A549 (cell line): ENCODE measurements around the gene RGL1. TPM values are rescaled to one million over a fixed set of nuclear protein-coding genes. Genes with fewer than 3 reads are reported as not detected.

Experiments used
- ATAC-seq, 2 experiments: fragments of 200-7000 bp in 1 of 2; fragments of >200 bp in 1 of 2; cut with Nextera tagmentation in 1 of 2; cut with Tn5 transposase in 1 of 2; 3 replicates each; pipeline versions ENCODE4 v1.8.0 to v1.9.1; 2018 to 2020; ENCODE audit warnings: mild to moderate bottlenecking in 1 of 2, moderate library complexity in 1 of 2
- CTCF ChIA-PET: fragments of 300-600 bp; sonication (Branson Sonifier 250); formaldehyde crosslinking; extraction: SDS; loops from one replicate; lab custom pipeline; 2021; ENCODE audit warnings: antibody characterized with exemption, inconsistent platforms; lab: Yijun Ruan, JAX
- POLR2A ChIA-PET: fragments of 350-600 bp; formaldehyde crosslinking; extraction: SDS; loops from one replicate; lab custom pipeline; 2021; ENCODE audit warnings: antibody characterized with exemption, inconsistent platforms; lab: Yijun Ruan, JAX
- DNase-seq, 2 experiments: peaks; one replicate each; pipeline versions ENCODE4 v3.0.0 to v3.0.0-alpha.2; 2011 to 2016; ENCODE audit warnings: low read depth in 1 of 2, low spot score in 1 of 2
- FAIRE-seq: peaks from 2 replicates; lab custom pipeline; 2011; peaks lifted over from hg19 to GRCh38; lab: Jason Lieb, UNC
- H3K27ac ChIP-seq, 2 experiments: fragments of >200 bp; sonication (Bioruptor Twin); formaldehyde crosslinking; 3 replicates each; pipeline ENCODE4 v1.5.1; 2016 to 2017
- H3K4me1 ChIP-seq: fragments of >200 bp; sonication (Bioruptor Twin); formaldehyde crosslinking; 3 replicates; pipeline ENCODE4 v1.6.1; 2016
- H3K4me2 ChIP-seq: fragments of >200 bp; sonication (Bioruptor Twin); formaldehyde crosslinking; 3 replicates; pipeline ENCODE4 v1.6.1; 2016
- H3K4me3 ChIP-seq: fragments of >200 bp; sonication (Bioruptor Twin); formaldehyde crosslinking; 3 replicates; pipeline ENCODE4 v1.5.1; 2016
- H3K9me3 ChIP-seq: fragments of >200 bp; sonication (Bioruptor Twin); formaldehyde crosslinking; 3 replicates; pipeline ENCODE4 v1.6.1; 2016
- ATOH8 ChIP-seq: fragments of 250-450 bp; sonication (Bioruptor Pico); IDR thresholded peaks from 2 replicates; pipeline ENCODE4 v1.5.0; 2020; ENCODE audit warnings: low read depth, mild to moderate bottlenecking, moderate library complexity
- E2F6 ChIP-seq: IDR thresholded peaks from 2 replicates; pipeline ENCODE4 v1.6.1; 2012; ENCODE audit warnings: low read depth, borderline replicate concordance
- ELK1 ChIP-seq: fragments of 150-350 bp; IDR thresholded peaks from 2 replicates; pipeline ENCODE4 v1.6.1; 2014; ENCODE audit warnings: low read depth, mild to moderate bottlenecking, low read length
- ESRRA ChIP-seq: fragments of 150-350 bp; IDR thresholded peaks from 2 replicates; pipeline ENCODE4 v1.6.1; 2014; ENCODE audit warnings: mild to moderate bottlenecking, low read length, borderline replicate concordance
- FOSB ChIP-seq: fragments of 250-450 bp; sonication (Bioruptor Pico); IDR thresholded peaks from 2 replicates; pipeline ENCODE4 v1.5.0; 2020; ENCODE audit warnings: mild to moderate bottlenecking, moderate library complexity
- GATA3 ChIP-seq: IDR thresholded peaks from 2 replicates; pipeline ENCODE4 v1.6.1; 2012; ENCODE audit warnings: borderline replicate concordance
- JUNB ChIP-seq: fragments of >200 bp; sonication (Bioruptor Twin); formaldehyde crosslinking; IDR thresholded peaks from 2 replicates; pipeline ENCODE4 v1.6.1; 2016
- KDM5A ChIP-seq: fragments of 200-600 bp; sonication (generic); IDR thresholded peaks from 2 replicates; pipeline ENCODE4 v1.6.1; 2016; ENCODE audit warnings: antibody characterized with exemption, mild to moderate bottlenecking
- NFE2L2 ChIP-seq: fragments of 150-350 bp; conservative IDR thresholded peaks from 2 replicates; pipeline ENCODE4 v1.6.1; 2014; ENCODE audit warnings: low read length
- NPAS2 ChIP-seq: fragments of 250-450 bp; sonication (Bioruptor Pico); IDR thresholded peaks from 2 replicates; pipeline ENCODE4 v1.8.0; 2022; ENCODE audit warnings: mild to moderate bottlenecking, moderate library complexity, borderline replicate concordance
- REST ChIP-seq: fragments of 200-600 bp; sonication (generic); IDR thresholded peaks from 2 replicates; pipeline ENCODE4 v1.6.1; 2016; ENCODE audit warnings: antibody characterized with exemption, mild to moderate bottlenecking, moderate library complexity
- RFX5 ChIP-seq: fragments of 450-650 bp; IDR thresholded peaks from 2 replicates; pipeline ENCODE4 v1.7.1; 2014; ENCODE audit warnings: antibody characterized with exemption, mild to moderate bottlenecking, moderate library complexity
- SMC3 ChIP-seq: fragments of >200 bp; sonication (Bioruptor Twin); formaldehyde crosslinking; IDR thresholded peaks from 3 replicates; pipeline ENCODE4 v1.6.1; 2018; ENCODE audit warnings: inconsistent platforms
- TFCP2L1 ChIP-seq: fragments of 250-450 bp; sonication (Bioruptor Pico); IDR thresholded peaks from 2 replicates; pipeline ENCODE4 v1.5.0; 2021; ENCODE audit warnings: mild to moderate bottlenecking
- USF2 ChIP-seq: fragments of 450-650 bp; IDR thresholded peaks from 2 replicates; pipeline ENCODE4 v1.6.1; 2014; ENCODE audit warnings: antibody characterized with exemption
- ZC3H11A ChIP-seq: fragments of 450-650 bp; IDR thresholded peaks from 2 replicates; pipeline ENCODE4 v1.6.1; 2014; ENCODE audit warnings: antibody characterized with exemption, mild to moderate bottlenecking
- ZNF302 ChIP-seq: fragments of 250-450 bp; sonication (Bioruptor Pico); IDR thresholded peaks from 2 replicates; pipeline ENCODE4 v1.9.0; 2021; ENCODE audit warnings: inconsistent platforms, mild to moderate bottlenecking, moderate library complexity
- ZSCAN20 ChIP-seq: fragments of 250-450 bp; sonication (Bioruptor Pico); IDR thresholded peaks from 2 replicates; pipeline ENCODE4 v1.8.0; 2022; ENCODE audit warnings: mild to moderate bottlenecking, moderate library complexity
- WGBS: methylation state at CpG from one replicate; pipeline ENCODE4 v1.1.6; 2017; ENCODE audit errors: missing lambda C conversion rate; 5-methylcytosine and 5-hydroxymethylcytosine counted together
- polyA plus RNA-seq, 4 experiments: library from polyadenylated mRNA; depleted of rRNA in 3 of 4; stranded (reverse); fragments of >200 nt; fragmentation: RNase III in 1 of 4; extraction: RNeasy Plus Mini Kit Qiagen cat#74134 plus additional on column Dnase treatment in 1 of 4; gene quantifications; 2 replicates in 3 of 4; 3 replicates in 1 of 4; pipeline ENCODE4 v1.2.3, GENCODE V29; 2011 to 2017

The RGL1 gene
- polyA plus RNA-seq, 2 of the 4 experiments (the other 2 are of a cell fraction): 1.0 to 3.8 TPM

- DNase-seq (peak in 1 of 2 experiments; percentile 6), ATAC-seq (peak in 1 of 2 experiments; percentile 29; a peak in 1 of 6 replicates), FAIRE-seq (no peak)
- H3K4me3 ChIP-seq: no peak overlapping the region
- CTCF ChIA-PET: no interaction called here
- POLR2A ChIA-PET: no interaction called here
- H3K4me2 ChIP-seq: no peak overlapping the region
- H3K4me1 ChIP-seq: 0 out of 3 replicates have a peak, but pooled peaks cover 3% of the 10 kb centered on the region
- peaks cover 3% of the 10 kb centered on the region; the same call in 1 of the 3 replicates for H3K9me3 ChIP-seq
- no peak for TF ChIP-seq NPAS2 (CRISPR knock-in tag)
- TF ChIP-seq ELK1: no peak
- no peak for TF ChIP-seq NFE2L2
- no peak for TF ChIP-seq RFX5
- TF ChIP-seq ZNF302 (CRISPR knock-in tag): no peak
- TF ChIP-seq SMC3: no peak
- TF ChIP-seq ZC3H11A: no peak
- no peak for TF ChIP-seq USF2
- TF ChIP-seq E2F6: no peak
- TF ChIP-seq REST: no peak
- no peak for TF ChIP-seq ZSCAN20 (CRISPR knock-in tag)
- TF ChIP-seq JUNB: no peak
- no peak overlapping the region for H3K27ac ChIP-seq
- 33% methylated on average over 4 of the region's 4 CpGs for WGBS
These were observed 47.9 kb upstream of the RGL1 start for GRCh38 chr1:183757061-183757460.

GRCh38 chr1:183758913-183759312, 46.0 kb upstream of the RGL1 start:
- ChIA-PET POLR2A (no interaction called here), CTCF (interaction anchor here (1.5 kb wide), 1 partner anchor 103 kb away, joined by 4 read pairs; no protein-coding TSS in a partner anchor)
- TF ChIP-seq ESRRA: no peak
- no peak for DNase-seq
- Histone ChIP-seq H3K9me3 (peaks cover 3% of the 10 kb centered on the region; the same call in 1 of the 3 replicates), H3K4me3 (no peak overlapping the region), H3K4me2 (no peak overlapping the region), H3K4me1 (0 out of 3 replicates have a peak, but pooled peaks cover 3% of the 10 kb centered on the region), H3K27ac (no peak overlapping the region)
- FAIRE-seq: no peak
- ATAC-seq: no peak
- WGBS: 37% methylated on average over 3 of the region's 3 CpGs

GRCh38 chr1:183760661-183761060, 44.3 kb upstream of the RGL1 start:
- CTCF ChIA-PET: no interaction called here
- FAIRE-seq: no peak

More at GRCh38 chr1:183760661-183761060, 44.3 kb upstream of the RGL1 start:
- peaks cover 9% of the 10 kb centered on the region; the same call in 2 of the 3 replicates for H3K9me3 ChIP-seq
- DNase-seq (no peak), ATAC-seq (no peak)
- H3K4me2 ChIP-seq: no peak overlapping the region
- POLR2A ChIA-PET: no interaction called here
- 20% methylated on average over 2 of the region's 2 CpGs for WGBS
- H3K4me3 ChIP-seq: no peak overlapping the region
- TF ChIP-seq TFCP2L1 (CRISPR knock-in tag): no peak
- no peak for TF ChIP-seq FOSB (CRISPR knock-in tag)
- no peak for TF ChIP-seq NPAS2 (CRISPR knock-in tag)
- no peak for TF ChIP-seq KDM5A
- TF ChIP-seq GATA3: no peak
- no peak for TF ChIP-seq NFE2L2
- no peak for TF ChIP-seq ATOH8
- no peak for TF ChIP-seq SMC3
- TF ChIP-seq, all 56 proteins: peak for 0
- Histone ChIP-seq H3K4me1 (0 out of 3 replicates have a peak, but pooled peaks cover 3% of the 10 kb centered on the region), H3K27ac (no peak overlapping the region)
